Neural crest cell (in vitro differentiated cells): ENCODE results near the gene TPBGL. TPM values are rescaled to one million over a fixed set of nuclear protein-coding genes. Genes with fewer than 3 reads are reported as not detected.
A peak's percentile ranks its signal among the peaks of the same experiment; 100 is the strongest.

Experiments
- DNase-seq: peaks from one replicate; pipeline ENCODE4 v3.0.0; 2021; ENCODE audit warnings: low read depth, mixed read lengths, low spot score
- H3K27ac Mint-ChIP-seq: one replicate; pipeline ENCODE4 v1.8.0; 2021; ENCODE audit warnings: mild to moderate bottlenecking, mixed read lengths; ENCODE audit not compliant: unreplicated experiment
- H3K27me3 Mint-ChIP-seq: 2 replicates; pipeline ENCODE4 v1.8.0; 2021; ENCODE audit warnings: low read depth, mild to moderate bottlenecking, mixed read lengths
- H3K36me3 Mint-ChIP-seq: 2 replicates; pipeline ENCODE4 v1.8.0; 2021; ENCODE audit warnings: low read depth, mild to moderate bottlenecking, mixed read lengths
- H3K4me1 Mint-ChIP-seq: 2 replicates; pipeline ENCODE4 v1.8.0; 2021; ENCODE audit warnings: mixed read lengths
- H3K4me3 Mint-ChIP-seq: one replicate; pipeline ENCODE4 v1.8.0; 2021; ENCODE audit warnings: mild to moderate bottlenecking, mixed read lengths
- H3K9me3 Mint-ChIP-seq: 2 replicates; pipeline ENCODE4 v1.8.0; 2021; ENCODE audit warnings: mixed read lengths
- CTCF ChIP-seq: fragments of 200-600 bp; sonication (generic); conservative IDR thresholded peaks from 2 replicates; pipeline ENCODE4 v1.5.0; 2021; ENCODE audit warnings: antibody characterized with exemption, mild to moderate bottlenecking
- total RNA-seq: library from RNA; stranded (reverse); gene quantifications from 2 replicates; pipeline ENCODE4 v1.2.1, GENCODE V29; 2021

Gene TPBGL
- total RNA-seq, 1 donor from 2014 or later = 0.19 TPM

- DNase-seq = no peak
- H3K27ac Mint-ChIP-seq = peak overlapping the region; percentile 97
- H3K9me3 Mint-ChIP-seq = no peaks in the 10 kb centered on the region
Observed at GRCh38 chr11:75291741-75292140, 51.2 kb downstream of the TPBGL start.

GRCh38 chr11:75292943-75293342 is 52.4 kb downstream of the TPBGL start:
- Mint-ChIP-seq H3K36me3 (peaks cover 6% of the 10 kb centered on the region), H3K4me3 (no peak overlapping the region), H3K9me3 (no peaks in the 10 kb centered on the region), H3K4me1 (peaks cover 4% of the 10 kb centered on the region), H3K27me3 (no peaks in the 10 kb centered on the region), H3K27ac (no peak overlapping the region)
- TF ChIP-seq CTCF = no peak
- no peak for DNase-seq

More at GRCh38 chr11:75291741-75292140, 51.2 kb downstream of the TPBGL start:
- Mint-ChIP-seq H3K27me3 (no peaks in the 10 kb centered on the region), H3K4me1 (peaks cover 4% of the 10 kb centered on the region), H3K4me3 (no peak overlapping the region), H3K36me3 (peaks cover 9% of the 10 kb centered on the region)
- no peak for TF ChIP-seq CTCF

Other genes with a start within 250 kb of the TPBGL start
- gene OR2AT4, start 143.9 kb upstream of the TPBGL start, total RNA-seq = not detected in 2 replicates
- gene SLCO2B1, start 89.7 kb upstream of the TPBGL start, total RNA-seq = not detected in 2 replicates
- 53.8 and 56.5 TPM in 2 replicates for gene ARRB1, start 110.9 kb downstream of the TPBGL start, total RNA-seq
- 3,598 and 3,664 TPM in 2 replicates for gene RPS3, start 158.7 kb downstream of the TPBGL start, total RNA-seq
- gene KLHL35, start 192.4 kb downstream of the TPBGL start, total RNA-seq = 9.4 and 11.6 TPM in 2 replicates